M059J (cell line): ENCODE measurements around the gene SLC6A11. TPM values are rescaled to one million over a fixed set of nuclear protein-coding genes. Genes with fewer than 3 reads are reported as not detected.

ENCODE experiments used
- DNase-seq: peaks from one replicate; pipeline ENCODE4 v3.0.0-alpha.2; 2012; ENCODE audit warnings: low read depth
- total RNA-seq: library from RNA; depleted of rRNA; stranded (reverse); fragments of >200 nt; shearing (Covaris generic); gene quantifications from 2 replicates; pipeline ENCODE4 v1.2.3, GENCODE V29; 2014; rRNA removed

The SLC6A11 gene
- total RNA-seq, 1 experiment from 2014 or later, result not detected

DNA sequence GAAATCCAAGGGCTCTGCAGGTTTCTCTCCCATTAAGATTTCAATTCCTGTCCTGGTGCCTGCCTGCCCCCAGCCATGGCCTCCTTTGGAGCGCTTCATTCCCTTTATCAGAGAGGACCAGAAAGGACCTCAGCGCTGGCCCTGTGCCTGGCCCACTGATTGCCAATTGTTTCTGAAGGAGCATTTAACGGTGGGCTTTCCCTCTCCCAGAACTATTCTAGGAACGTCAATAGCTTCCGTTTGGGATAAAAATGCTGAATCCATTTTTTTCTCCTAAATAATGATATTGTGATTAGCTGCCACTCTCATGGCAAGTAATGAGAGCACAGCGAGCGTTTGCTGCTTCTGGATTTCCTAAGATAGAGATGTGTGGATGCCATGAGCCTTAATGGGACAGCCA, 164.3 kb downstream of the SLC6A11 start:
- no peak for DNase-seq

DNA sequence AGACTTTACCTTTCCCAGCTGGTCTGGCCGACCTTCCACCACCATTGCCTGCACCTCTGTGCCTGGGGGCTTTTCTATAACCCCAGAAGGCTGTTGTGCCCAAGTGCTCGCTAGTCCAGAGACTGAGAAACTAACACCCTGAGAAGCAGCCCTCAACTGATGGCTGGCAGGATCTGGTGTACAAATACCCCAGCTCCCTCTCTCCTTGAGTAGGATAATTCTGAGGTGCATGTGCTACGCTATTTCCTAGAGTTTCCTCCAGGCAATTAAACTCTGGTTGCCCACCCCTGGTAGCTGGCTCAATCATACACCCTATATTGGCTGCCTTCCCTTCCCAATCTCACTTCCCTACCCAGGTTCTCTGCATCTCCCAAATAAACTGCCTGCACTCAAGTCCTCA, 165.0 kb downstream of the SLC6A11 start:
- DNase-seq, result no peak

DNA sequence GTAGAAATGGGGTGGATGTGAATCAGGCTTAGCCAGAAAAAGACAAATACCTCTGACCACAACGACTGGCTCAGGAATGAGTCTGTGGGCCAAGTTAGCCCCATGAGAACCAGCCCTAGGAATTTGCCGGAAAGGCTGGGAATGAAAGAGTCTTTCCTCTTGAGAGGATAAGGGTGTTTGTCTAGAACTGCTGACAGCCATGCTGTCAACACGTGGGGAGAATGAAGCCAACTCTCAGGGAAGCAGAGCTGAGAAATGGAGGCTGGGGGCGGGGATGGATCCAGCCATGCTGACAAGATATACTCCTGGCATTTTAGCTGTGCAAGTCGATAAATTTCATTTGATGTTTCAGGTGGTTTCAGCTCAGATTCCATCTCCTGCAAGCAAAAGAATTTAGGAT, 165.9 kb downstream of the SLC6A11 start:
- DNase-seq, result peak; percentile 50

DNA sequence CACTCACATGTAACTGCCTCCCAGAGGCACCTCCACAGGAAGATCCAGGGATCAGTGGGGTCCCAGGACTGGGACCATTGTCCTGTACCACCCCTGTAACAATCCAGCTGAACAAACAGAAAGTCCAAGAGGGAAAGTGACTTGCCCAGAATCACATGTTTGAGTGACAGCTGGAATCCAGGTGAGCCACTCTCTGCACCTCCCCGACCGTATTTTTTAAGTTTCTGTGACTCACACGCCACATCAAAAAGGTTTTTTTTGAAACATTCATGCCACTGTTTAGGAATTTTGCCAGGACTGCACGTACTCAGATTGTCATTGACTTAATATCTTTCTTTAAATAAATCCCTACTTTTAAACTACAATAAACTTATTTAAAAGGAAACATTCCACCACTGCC, 166.8 kb downstream of the SLC6A11 start:
- DNase-seq, result peak; percentile 56

DNA sequence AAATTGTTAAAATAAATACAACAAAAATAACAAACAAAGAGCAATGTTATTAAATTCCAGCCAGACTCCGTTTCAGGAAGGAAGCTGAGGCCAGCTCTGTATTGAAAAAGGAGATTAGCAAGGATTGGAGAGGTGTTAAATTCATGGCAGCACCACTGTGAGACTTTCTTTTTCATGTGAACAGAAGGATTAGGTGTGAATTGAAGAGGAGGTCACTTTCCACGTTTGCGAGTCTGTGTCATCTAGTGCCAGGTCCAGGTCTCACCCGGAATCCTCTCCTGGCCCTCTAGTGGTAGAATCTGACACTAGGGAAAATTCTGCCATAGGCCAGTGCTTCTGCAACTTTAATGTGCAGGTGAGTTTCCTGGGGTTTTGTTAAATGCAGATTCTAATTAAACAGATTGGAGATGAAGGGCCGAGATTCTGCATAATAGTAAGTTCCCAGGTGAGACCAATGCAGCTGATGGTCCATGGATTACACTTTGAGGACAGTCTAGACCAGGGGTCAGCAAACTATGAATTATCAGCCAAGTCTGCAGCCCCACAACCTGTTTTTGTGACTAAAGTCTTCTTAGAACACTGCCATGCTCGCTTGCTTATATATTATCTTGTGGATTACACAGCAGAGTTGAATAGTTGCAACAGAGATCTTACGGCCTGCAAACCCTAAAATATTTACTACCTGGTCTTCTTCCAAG, 167.3 kb downstream of the SLC6A11 start:
- peak; percentile 46 for DNase-seq

DNA sequence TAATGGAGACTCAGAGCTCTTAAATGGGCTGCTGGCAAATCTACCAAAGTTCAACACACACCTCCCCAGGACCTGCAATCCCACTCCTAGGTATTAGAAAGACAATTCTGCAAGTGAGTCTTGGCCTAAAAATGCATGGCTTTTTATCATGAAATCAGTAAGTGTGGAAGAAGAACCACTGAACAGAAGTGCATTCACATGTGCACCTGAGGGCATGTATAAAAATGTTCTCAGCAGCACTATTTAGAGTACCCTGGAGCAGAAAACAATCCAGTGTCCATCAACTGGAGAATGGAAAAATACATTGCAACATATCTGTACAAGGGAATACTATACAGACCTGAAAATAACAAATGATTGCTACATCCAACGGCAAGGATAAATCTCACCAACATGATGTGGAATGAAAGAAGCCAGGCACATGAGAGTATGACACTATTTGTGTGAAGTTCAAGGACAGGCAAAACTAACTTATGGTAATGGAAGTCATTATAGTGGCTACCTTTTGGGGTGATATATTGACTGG, 168.4 kb downstream of the SLC6A11 start:
- DNase-seq, result no peak

DNA sequence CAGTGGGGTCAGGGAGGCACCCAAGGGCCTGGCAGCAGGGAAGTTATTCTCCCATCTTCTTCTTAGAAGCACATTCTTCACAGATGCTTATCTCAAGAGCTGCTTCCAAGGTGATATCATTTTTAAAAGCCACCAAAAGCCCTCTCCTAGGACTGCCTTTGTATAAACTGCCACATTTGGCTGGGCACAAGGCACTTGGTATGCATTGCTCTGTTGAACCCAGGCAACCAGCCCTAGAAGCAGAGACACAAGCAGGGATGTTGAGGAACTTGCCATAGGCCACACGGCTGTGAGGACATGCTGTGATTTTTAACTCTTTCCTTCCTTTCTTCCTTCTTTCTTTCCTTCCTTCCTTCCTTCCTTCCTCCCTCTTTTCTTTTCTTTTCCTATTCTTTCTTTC, 169.2 kb downstream of the SLC6A11 start:
- DNase-seq, result no peak

DNA sequence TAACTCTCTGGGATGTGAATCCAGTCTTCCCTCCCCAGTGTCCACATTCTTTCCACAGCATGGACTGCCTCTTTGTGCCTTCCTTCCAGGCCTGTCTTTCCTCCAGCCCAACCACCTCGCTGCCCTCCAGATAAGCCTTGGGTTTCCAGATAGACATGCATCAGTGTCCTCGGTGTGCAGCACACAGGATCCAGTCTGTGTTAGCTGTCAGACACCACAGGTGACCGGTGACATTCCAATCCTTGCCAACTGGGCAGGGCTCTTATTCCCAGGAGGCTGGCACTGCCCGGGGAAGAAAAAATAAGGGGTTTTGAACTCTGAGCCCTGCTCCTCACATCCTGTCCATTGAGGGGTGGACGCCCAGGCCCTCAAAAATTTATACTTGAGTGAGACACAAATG, 170.6 kb downstream of the SLC6A11 start:
- no peak for DNase-seq

DNA sequence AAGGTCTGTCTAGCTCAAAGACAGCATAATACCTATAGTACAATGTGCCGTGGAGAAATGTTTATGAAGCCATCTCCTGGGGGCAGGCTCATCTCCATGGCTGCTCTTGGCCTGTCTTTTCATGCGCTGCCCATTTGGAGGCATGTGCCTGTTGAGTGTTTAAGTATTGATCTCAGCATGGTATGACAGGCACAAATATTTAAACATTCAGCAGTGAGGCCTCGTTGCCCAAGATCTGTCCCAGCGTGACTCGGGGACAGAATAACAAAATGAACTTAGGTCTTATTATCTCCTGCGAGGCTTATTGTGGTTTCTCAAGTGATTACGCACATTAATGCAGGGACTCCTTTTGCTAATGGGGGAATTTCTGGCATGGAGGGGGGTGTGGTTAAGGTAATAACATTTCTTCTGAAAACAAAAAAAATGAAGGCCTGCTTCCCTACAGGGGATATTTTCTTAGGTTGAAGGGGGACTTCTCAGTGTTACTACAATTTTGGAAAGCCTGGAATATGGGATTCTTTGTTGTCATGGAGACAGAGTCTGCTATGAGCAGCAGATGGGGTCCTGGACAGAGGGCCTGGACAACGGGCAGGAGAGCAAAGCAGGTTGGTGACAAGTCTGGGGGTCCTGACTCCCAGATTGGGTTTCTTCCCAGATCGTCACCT, 172.1 kb downstream of the SLC6A11 start:
- DNase-seq, result no peak

DNA sequence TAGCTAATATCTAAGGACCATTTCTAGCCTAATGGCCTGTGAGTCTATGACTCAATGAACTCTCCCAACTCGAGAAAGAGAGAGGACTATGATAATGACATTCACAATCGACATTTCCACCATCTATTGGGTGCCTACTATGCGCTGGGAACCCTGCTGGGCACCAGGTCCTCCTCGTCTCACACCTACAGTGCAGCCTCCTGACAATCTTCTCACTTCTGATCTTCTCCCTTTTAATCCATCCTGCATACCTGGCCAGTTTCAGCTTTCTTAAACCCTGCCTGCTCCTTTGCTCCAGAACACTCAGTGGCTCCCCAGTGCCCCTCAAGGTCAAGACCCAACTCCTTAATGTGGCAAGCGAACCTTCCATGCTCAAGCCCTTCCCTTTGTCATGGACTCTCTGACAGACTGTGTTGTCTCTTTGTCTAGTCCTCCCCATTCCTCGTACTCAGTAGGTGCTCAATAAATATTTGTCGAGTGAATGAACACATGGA, 173.0 kb downstream of the SLC6A11 start:
- no peak for DNase-seq

Other genes with a start within 250 kb of the SLC6A11 start
- gene SLC6A1, start 176.5 kb downstream of the SLC6A11 start, total RNA-seq, result not detected in 2 replicates